ENCODE data around the gene PNPLA2.

The PNPLA2 gene

GRCh38 chr11:832529-833113 lies 13.9 kb downstream of the PNPLA2 start, which contains the start of gene CD151:
TSS of gene CD151 (plus strand) at chr11:832952. CDS start at chr11:836070, 3,118 bp downstream.
- DNase-seq: peak; percentile 80

- DNase-seq: peak; percentile 60
Observed at GRCh38 chr11:833114-833791, 14.5 kb downstream of the PNPLA2 start.

- no peak for DNase-seq
Observed at GRCh38 chr11:833849-834311, 15.2 kb downstream of the PNPLA2 start.

- DNase-seq: no peak
Observed at GRCh38 chr11:834371-835316, 15.9 kb downstream of the PNPLA2 start.

GRCh38 chr11:836274-836673 lies 17.6 kb downstream of the PNPLA2 start:
- no peak for DNase-seq

- no peak for DNase-seq
Observed at GRCh38 chr11:836700-837099, 18.0 kb downstream of the PNPLA2 start.

- no peak for DNase-seq
Observed at GRCh38 chr11:837189-837989, 18.7 kb downstream of the PNPLA2 start.

GRCh38 chr11:837990-838307 lies 19.2 kb downstream of the PNPLA2 start:
- DNase-seq: no peak

GRCh38 chr11:838441-839279 lies 19.9 kb downstream of the PNPLA2 start:
- no peak for DNase-seq

- no peak for DNase-seq
Observed at GRCh38 chr11:839280-839623, 20.5 kb downstream of the PNPLA2 start.

GRCh38 chr11:839875-840617 lies 21.3 kb downstream of the PNPLA2 start:
- no peak for DNase-seq

GRCh38 chr11:841981-842369 lies 23.3 kb downstream of the PNPLA2 start:
- DNase-seq: no peak

GRCh38 chr11:842370-843002 lies 23.8 kb downstream of the PNPLA2 start, which contains the start of the genes POLR2L and TSPAN4:
TSS of gene POLR2L (minus strand) at chr11:842529. CDS start at chr11:842508, 21 bp downstream.
TSS of gene TSPAN4 (plus strand) at chr11:842852. CDS start at chr11:850305, 7,453 bp downstream.
- peak; percentile 93 for DNase-seq

- DNase-seq: no peak
Observed at GRCh38 chr11:843086-843734, 24.5 kb downstream of the PNPLA2 start.

GRCh38 chr11:843818-844692 lies 25.3 kb downstream of the PNPLA2 start:
- peak; percentile 44 for DNase-seq

- peak; percentile 85 for DNase-seq
Observed at GRCh38 chr11:844693-845644, 26.3 kb downstream of the PNPLA2 start.

GRCh38 chr11:845872-846495 lies 27.3 kb downstream of the PNPLA2 start:
- no peak for DNase-seq
